Stimulated activated naive CD8-positive, alpha-beta T cell treated with anti-CD3 and anti-CD28 coated beads, Interleukin-15, Interleukin-2, amounts not matched to agents 100 ng/mL and 50 ng/mL, for 24 hours (primary cell): ENCODE data around the gene AMHR2.

ENCODE experiments used
- H3K27ac Mint-ChIP-seq: one replicate; pipeline ENCODE4 v1.8.0; 2021; ENCODE audit warnings: mild to moderate bottlenecking, mixed read lengths
- H3K27me3 Mint-ChIP-seq: one replicate; pipeline ENCODE4 v1.8.0; 2021; ENCODE audit warnings: mixed read lengths
- H3K36me3 Mint-ChIP-seq: one replicate; pipeline ENCODE4 v1.8.0; 2021; ENCODE audit warnings: low read depth, mixed read lengths
- H3K4me1 Mint-ChIP-seq: one replicate; pipeline ENCODE4 v1.8.0; 2021; ENCODE audit warnings: low read depth, mixed read lengths
- H3K4me3 Mint-ChIP-seq: one replicate; pipeline ENCODE4 v1.8.0; 2021; ENCODE audit warnings: mild to moderate bottlenecking, mixed read lengths
- H3K9me3 Mint-ChIP-seq: one replicate; pipeline ENCODE4 v1.8.0; 2021; ENCODE audit warnings: mixed read lengths

AMHR2 gene

GRCh38 chr12:53454707-53455106 is 31.1 kb downstream of the AMHR2 start:
- H3K4me3 Mint-ChIP-seq = peak overlapping the region; percentile 94
- H3K4me1 Mint-ChIP-seq = peaks cover 58% of the 10 kb centered on the region
- no peaks in the 10 kb centered on the region for H3K27me3 Mint-ChIP-seq
- H3K36me3 Mint-ChIP-seq = peaks cover 73% of the 10 kb centered on the region
- H3K9me3 Mint-ChIP-seq = no peaks in the 10 kb centered on the region
- peak overlapping the region; percentile 99 for H3K27ac Mint-ChIP-seq

DNA sequence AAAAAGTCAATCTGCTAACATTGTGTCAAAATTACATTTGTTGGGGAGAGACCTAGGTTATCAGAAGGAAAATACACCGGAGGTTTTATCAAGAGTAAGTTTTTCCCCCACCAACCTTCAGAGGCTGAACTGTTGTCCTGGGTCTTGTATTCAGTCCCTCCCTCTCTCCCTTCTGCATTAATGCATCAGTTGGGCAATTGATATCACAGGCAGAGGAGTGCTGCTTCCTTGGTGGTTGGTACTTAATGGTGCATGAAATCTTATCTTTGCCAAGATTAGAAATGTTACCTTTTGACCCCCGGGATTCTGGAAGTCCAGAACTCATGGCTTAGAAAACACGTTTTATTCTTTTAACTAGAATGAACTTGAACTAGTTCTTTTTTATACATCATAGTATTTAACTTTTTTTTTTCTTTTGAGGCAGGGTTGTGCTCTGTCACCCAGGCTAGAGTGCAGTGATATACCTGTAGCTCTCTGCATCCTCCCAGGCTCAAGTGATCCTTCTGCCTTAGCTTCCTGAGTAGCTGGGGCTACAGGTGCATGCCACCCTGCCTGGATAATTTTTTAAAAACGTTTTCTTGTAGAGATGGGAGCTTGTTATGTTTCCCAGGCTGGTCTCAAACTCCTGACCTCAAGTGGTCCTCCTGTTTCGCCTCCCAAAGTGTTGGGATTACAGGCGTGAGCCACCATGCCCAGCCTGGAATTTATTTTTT is 33.2 kb downstream of the AMHR2 start:
- Mint-ChIP-seq H3K9me3 (no peaks in the 10 kb centered on the region), H3K4me1 (peaks cover 69% of the 10 kb centered on the region), H3K36me3 (peaks cover 90% of the 10 kb centered on the region), H3K27me3 (no peaks in the 10 kb centered on the region), H3K27ac (peak overlapping the region; percentile 45), H3K4me3 (no peak overlapping the region)

DNA sequence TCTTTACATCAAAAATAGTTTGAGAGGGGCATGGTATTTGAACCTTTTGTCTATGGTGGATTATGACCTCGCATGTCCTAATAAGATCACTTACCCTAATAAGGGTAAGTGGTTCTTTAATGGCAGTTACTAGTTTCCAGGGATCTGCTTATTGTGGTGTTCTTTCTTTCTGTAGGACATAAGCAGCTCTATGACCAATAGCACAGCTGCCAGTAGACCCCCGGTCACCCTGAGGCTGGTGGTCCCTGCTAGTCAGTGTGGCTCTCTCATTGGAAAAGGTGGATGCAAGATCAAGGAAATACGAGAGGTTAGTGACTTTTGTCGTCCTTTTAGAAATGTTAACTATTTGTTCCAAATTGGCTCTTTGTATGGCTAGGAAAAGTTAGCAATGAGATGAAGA is 35.4 kb downstream of the AMHR2 start:
- Mint-ChIP-seq H3K4me1 (peaks cover 69% of the 10 kb centered on the region), H3K4me3 (no peak overlapping the region), H3K36me3 (peaks cover 97% of the 10 kb centered on the region), H3K9me3 (no peaks in the 10 kb centered on the region), H3K27me3 (no peaks in the 10 kb centered on the region), H3K27ac (peak overlapping the region; percentile 37)

GRCh38 chr12:53461059-53461458 is 37.4 kb downstream of the AMHR2 start:
- Mint-ChIP-seq H3K9me3 (no peaks in the 10 kb centered on the region), H3K27ac (peak overlapping the region; percentile 78), H3K27me3 (no peaks in the 10 kb centered on the region), H3K36me3 (peaks cover 96% of the 10 kb centered on the region), H3K4me1 (peaks cover 54% of the 10 kb centered on the region), H3K4me3 (peak overlapping the region; percentile 28)

- Mint-ChIP-seq H3K4me1 (peaks cover 58% of the 10 kb centered on the region), H3K27me3 (no peaks in the 10 kb centered on the region), H3K27ac (no peak overlapping the region), H3K9me3 (no peaks in the 10 kb centered on the region), H3K4me3 (no peak overlapping the region), H3K36me3 (peaks cover 98% of the 10 kb centered on the region)
Measured at GRCh38 chr12:53461591-53461990, 37.9 kb downstream of the AMHR2 start.

DNA sequence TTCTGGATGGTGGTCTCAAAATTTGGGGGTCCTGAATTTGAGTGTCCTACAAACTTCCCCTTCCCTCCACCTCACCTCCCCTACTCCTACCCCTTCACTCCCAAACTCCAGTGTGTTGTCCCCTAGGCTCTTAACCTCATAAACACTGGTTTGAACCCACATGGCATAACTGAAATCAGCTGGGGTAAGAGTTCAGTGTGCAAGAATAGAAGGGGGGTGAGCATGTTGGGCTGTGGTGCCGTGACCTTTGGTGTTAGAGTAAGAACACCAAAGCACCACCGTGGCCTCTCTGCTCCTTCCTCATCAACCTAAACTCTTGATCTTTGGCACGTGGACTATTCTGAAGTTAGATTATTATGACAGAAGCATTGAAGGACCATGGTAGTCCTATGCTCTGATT is 39.3 kb downstream of the AMHR2 start:
- H3K4me1 Mint-ChIP-seq = peaks cover 59% of the 10 kb centered on the region
- H3K27ac Mint-ChIP-seq = peak overlapping the region; percentile 76
- no peaks in the 10 kb centered on the region for H3K9me3 Mint-ChIP-seq
- no peak overlapping the region for H3K4me3 Mint-ChIP-seq
- H3K27me3 Mint-ChIP-seq = no peaks in the 10 kb centered on the region
- peaks cover 98% of the 10 kb centered on the region for H3K36me3 Mint-ChIP-seq

GRCh38 chr12:53463802-53464560 is 40.3 kb downstream of the AMHR2 start:
- no peaks in the 10 kb centered on the region for H3K27me3 Mint-ChIP-seq
- H3K36me3 Mint-ChIP-seq = peaks cover 98% of the 10 kb centered on the region
- H3K27ac Mint-ChIP-seq = no peak overlapping the region
- peaks cover 55% of the 10 kb centered on the region for H3K4me1 Mint-ChIP-seq
- H3K4me3 Mint-ChIP-seq = no peak overlapping the region
- H3K9me3 Mint-ChIP-seq = no peaks in the 10 kb centered on the region

GRCh38 chr12:53464685-53465418 is 41.2 kb downstream of the AMHR2 start:
- Mint-ChIP-seq H3K4me1 (peaks cover 49% of the 10 kb centered on the region), H3K27me3 (no peaks in the 10 kb centered on the region), H3K36me3 (peaks cover 90% of the 10 kb centered on the region), H3K27ac (peak overlapping the region; percentile 9), H3K9me3 (no peaks in the 10 kb centered on the region), H3K4me3 (no peak overlapping the region)

DNA sequence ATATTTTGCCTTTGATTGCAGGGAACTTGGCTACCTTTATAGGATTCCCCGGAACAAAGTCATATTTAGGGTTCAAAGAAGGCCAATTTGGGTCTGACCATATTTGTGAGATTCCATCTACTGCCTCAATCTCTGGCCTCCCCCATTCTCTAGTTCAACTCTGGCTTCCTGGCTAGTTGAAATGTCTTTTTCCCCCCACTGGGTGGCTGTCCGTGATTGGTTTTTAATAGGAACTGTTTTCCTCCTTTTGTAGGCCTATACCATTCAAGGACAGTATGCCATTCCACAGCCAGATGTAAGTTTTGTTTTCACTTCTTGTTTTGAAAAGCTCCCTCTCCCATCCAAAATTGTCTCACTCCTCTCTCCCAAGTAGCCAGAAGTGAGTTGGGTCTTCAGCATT is 42.0 kb downstream of the AMHR2 start:
- H3K27ac Mint-ChIP-seq = peak overlapping the region; percentile 72
- H3K4me1 Mint-ChIP-seq = peaks cover 45% of the 10 kb centered on the region
- H3K9me3 Mint-ChIP-seq = no peaks in the 10 kb centered on the region
- peaks cover 86% of the 10 kb centered on the region for H3K36me3 Mint-ChIP-seq
- no peak overlapping the region for H3K4me3 Mint-ChIP-seq
- no peaks in the 10 kb centered on the region for H3K27me3 Mint-ChIP-seq

DNA sequence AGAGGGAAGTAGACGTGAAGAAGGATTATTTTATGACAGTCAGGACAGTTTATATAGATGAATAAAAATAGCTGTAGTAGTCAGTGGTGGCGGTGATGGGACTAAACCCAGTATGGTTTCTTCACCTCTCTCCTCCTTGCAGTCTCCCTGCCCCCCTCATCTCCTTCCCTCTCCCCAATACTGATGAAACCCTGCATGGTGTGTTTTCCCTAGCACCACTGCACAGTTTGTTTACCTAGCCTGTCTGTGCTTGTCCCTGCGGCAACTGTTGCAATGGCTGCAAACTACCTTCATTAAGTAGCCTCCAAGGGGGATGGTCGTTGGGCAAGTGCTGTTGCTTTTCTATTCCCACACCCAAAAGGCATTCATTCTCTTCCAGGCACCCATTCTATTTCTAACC is 43.0 kb downstream of the AMHR2 start:
- Mint-ChIP-seq H3K9me3 (no peaks in the 10 kb centered on the region), H3K4me1 (peaks cover 44% of the 10 kb centered on the region), H3K4me3 (no peak overlapping the region), H3K27ac (peak overlapping the region; percentile 61), H3K27me3 (no peaks in the 10 kb centered on the region), H3K36me3 (peaks cover 85% of the 10 kb centered on the region)

GRCh38 chr12:53467082-53467481 is 43.4 kb downstream of the AMHR2 start:
- H3K36me3 Mint-ChIP-seq = peaks cover 85% of the 10 kb centered on the region
- peak overlapping the region; percentile 61 for H3K27ac Mint-ChIP-seq
- peaks cover 46% of the 10 kb centered on the region for H3K4me1 Mint-ChIP-seq
- no peaks in the 10 kb centered on the region for H3K9me3 Mint-ChIP-seq
- H3K4me3 Mint-ChIP-seq = no peak overlapping the region
- H3K27me3 Mint-ChIP-seq = no peaks in the 10 kb centered on the region

DNA sequence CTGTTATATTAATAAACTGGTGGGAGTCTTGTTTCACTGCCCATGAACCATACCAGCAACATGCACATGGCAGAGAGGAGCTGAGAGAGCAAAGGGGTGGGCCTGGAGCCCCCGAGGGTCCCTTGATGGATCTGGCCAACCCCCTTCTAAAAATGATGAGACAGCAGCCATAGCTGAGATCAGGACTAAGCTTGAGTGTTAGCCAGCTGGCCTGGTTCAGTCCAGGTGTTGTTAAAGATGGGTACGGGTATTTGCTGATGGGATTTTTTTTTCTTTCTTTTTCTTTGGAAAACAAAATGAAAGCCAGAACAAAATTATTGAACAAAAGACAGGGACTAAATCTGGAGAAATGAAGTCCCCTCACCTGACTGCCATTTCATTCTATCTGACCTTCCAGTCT is 44.2 kb downstream of the AMHR2 start:
- Mint-ChIP-seq H3K36me3 (peaks cover 85% of the 10 kb centered on the region), H3K27me3 (no peaks in the 10 kb centered on the region), H3K4me3 (no peak overlapping the region), H3K27ac (peak overlapping the region; percentile 45), H3K9me3 (no peaks in the 10 kb centered on the region), H3K4me1 (peaks cover 49% of the 10 kb centered on the region)

DNA sequence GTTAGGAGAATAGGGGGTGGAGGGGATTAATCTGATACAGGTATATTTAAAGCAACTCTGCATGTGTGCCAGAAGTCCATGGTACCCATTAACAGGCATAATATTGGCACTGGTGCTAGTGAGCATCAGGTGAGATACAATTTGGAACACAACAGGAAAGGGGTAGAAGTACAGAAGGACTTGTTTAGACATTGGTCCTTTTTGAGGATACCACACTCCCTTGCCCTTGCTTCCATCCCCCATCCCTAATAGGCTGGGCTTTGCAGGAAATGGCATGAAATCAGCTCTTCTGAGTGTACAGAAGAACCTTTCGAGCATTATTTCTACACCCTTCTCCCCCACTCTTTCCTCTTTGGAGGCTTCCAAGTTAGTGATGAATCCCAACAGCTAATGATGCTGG is 44.6 kb downstream of the AMHR2 start:
- Mint-ChIP-seq H3K4me1 (peaks cover 48% of the 10 kb centered on the region), H3K36me3 (peaks cover 83% of the 10 kb centered on the region), H3K4me3 (no peak overlapping the region), H3K27ac (peak overlapping the region; percentile 75), H3K9me3 (no peaks in the 10 kb centered on the region), H3K27me3 (no peaks in the 10 kb centered on the region)

- Mint-ChIP-seq H3K36me3 (peaks cover 85% of the 10 kb centered on the region), H3K4me3 (no peak overlapping the region), H3K9me3 (no peaks in the 10 kb centered on the region), H3K27me3 (no peaks in the 10 kb centered on the region), H3K27ac (no peak overlapping the region), H3K4me1 (peaks cover 65% of the 10 kb centered on the region)
Measured at GRCh38 chr12:53472056-53472582, 48.5 kb downstream of the AMHR2 start.

DNA sequence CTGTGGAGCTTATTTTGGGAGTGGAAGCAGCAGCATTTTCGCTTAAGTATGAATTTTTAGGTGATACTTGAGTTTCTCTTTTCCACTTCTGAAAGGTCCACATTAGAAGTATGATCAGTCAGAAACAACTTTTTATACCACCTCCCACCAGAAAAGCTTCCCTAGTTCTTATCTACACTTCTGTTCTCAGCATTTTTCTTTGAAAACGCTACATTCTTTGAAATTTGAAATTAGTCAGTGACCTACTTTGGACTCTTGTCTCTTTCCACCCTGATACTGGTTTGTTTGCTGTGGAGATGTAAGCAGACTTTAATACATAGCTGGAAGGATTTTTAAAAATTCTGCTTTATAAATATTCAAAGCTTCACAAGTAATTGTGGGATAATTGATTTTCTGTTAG is 50.4 kb downstream of the AMHR2 start:
- Mint-ChIP-seq H3K4me3 (peak overlapping the region; percentile 38), H3K9me3 (no peaks in the 10 kb centered on the region), H3K4me1 (peaks cover 66% of the 10 kb centered on the region), H3K36me3 (peaks cover 81% of the 10 kb centered on the region), H3K27me3 (no peaks in the 10 kb centered on the region), H3K27ac (peak overlapping the region; percentile 90)
